SK-N-SH (cell line): ENCODE data around the gene GSTA5.
"Not testable (repeated sequence)": the region's sequence is repeated elsewhere in the genome, so short reads cannot be mapped to it uniquely, and the experiment has no call there.

Experiments
- CHD2 ChIP-seq: fragments of 150-350 bp; IDR thresholded peaks from 2 replicates; pipeline ENCODE4 v1.6.1; 2018; ENCODE audit warnings: low read length; ENCODE audit not compliant: partially characterized antibody
- ELF1 ChIP-seq: IDR thresholded peaks from 2 replicates; pipeline ENCODE4 v1.4.0; 2012
- SIN3A ChIP-seq: IDR thresholded peaks from 2 replicates; pipeline ENCODE4 v1.6.1; 2012; ENCODE audit warnings: low read depth, mild to moderate bottlenecking, low read length, moderate library complexity, borderline replicate concordance
- TF ChIP-seq, protein P1 (sequence below): IDR thresholded peaks from 2 replicates; pipeline ENCODE4 v1.6.1; 2012; ENCODE audit warnings: mild to moderate bottlenecking, low read depth, low read length, moderate library complexity
- TF ChIP-seq, protein P2 (sequence below): fragments of 200-600 bp; sonication (generic); IDR thresholded peaks from 2 replicates; pipeline ENCODE4 v1.6.1; 2017; ENCODE audit warnings: antibody characterized with exemption, mild to moderate bottlenecking, moderate library complexity

DNA sequence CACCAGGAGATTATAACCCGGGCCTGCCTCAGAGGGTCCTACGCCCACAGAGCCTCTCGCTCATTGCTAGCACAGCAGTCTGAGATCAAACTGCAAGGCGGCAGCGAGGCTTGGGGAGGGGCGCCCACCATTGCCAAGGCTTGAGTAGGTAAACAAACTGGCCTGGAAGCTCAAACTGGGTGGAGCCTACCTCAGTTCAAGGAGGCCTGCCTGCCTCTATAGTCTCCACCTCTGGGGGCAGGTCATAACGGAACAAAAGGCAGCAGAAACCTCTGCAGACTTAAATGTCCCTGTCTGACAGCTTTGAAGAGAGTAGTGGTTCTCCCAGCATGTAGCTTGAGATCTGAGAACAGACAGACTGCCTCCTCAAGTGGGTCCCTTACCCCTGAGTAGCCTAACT, 20.5 kb upstream of the GSTA5 start:
- TF ChIP-seq, protein P1, sequence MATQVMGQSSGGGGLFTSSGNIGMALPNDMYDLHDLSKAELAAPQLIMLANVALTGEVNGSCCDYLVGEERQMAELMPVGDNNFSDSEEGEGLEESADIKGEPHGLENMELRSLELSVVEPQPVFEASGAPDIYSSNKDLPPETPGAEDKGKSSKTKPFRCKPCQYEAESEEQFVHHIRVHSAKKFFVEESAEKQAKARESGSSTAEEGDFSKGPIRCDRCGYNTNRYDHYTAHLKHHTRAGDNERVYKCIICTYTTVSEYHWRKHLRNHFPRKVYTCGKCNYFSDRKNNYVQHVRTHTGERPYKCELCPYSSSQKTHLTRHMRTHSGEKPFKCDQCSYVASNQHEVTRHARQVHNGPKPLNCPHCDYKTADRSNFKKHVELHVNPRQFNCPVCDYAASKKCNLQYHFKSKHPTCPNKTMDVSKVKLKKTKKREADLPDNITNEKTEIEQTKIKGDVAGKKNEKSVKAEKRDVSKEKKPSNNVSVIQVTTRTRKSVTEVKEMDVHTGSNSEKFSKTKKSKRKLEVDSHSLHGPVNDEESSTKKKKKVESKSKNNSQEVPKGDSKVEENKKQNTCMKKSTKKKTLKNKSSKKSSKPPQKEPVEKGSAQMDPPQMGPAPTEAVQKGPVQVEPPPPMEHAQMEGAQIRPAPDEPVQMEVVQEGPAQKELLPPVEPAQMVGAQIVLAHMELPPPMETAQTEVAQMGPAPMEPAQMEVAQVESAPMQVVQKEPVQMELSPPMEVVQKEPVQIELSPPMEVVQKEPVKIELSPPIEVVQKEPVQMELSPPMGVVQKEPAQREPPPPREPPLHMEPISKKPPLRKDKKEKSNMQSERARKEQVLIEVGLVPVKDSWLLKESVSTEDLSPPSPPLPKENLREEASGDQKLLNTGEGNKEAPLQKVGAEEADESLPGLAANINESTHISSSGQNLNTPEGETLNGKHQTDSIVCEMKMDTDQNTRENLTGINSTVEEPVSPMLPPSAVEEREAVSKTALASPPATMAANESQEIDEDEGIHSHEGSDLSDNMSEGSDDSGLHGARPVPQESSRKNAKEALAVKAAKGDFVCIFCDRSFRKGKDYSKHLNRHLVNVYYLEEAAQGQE, result not testable (repeated sequence)
- TF ChIP-seq, protein P2, sequence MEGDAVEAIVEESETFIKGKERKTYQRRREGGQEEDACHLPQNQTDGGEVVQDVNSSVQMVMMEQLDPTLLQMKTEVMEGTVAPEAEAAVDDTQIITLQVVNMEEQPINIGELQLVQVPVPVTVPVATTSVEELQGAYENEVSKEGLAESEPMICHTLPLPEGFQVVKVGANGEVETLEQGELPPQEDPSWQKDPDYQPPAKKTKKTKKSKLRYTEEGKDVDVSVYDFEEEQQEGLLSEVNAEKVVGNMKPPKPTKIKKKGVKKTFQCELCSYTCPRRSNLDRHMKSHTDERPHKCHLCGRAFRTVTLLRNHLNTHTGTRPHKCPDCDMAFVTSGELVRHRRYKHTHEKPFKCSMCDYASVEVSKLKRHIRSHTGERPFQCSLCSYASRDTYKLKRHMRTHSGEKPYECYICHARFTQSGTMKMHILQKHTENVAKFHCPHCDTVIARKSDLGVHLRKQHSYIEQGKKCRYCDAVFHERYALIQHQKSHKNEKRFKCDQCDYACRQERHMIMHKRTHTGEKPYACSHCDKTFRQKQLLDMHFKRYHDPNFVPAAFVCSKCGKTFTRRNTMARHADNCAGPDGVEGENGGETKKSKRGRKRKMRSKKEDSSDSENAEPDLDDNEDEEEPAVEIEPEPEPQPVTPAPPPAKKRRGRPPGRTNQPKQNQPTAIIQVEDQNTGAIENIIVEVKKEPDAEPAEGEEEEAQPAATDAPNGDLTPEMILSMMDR, result not testable (repeated sequence)
- TF ChIP-seq SIN3A, ELF1, CHD2: not testable (repeated sequence)
